T-helper 1 cell treated with Interleukin-12 subunit alpha and Interleukin-12 subunit beta and Interleukin-4 antibody, amounts not matched to agents 30 μg/mL and 1 μg/mL, for 36 hours (primary cell): ENCODE data around the gene EXOC4.
"Not testable (repeated sequence)": the region's sequence is repeated elsewhere in the genome, so short reads cannot be mapped to it uniquely, and the experiment has no call there.

Source experiments
- H3K27ac Mint-ChIP-seq: one replicate; pipeline ENCODE4 v1.8.0; 2021; ENCODE audit warnings: mild to moderate bottlenecking, mixed read lengths
- H3K27me3 Mint-ChIP-seq: one replicate; pipeline ENCODE4 v1.8.0; 2021; ENCODE audit warnings: low read depth, mixed read lengths
- H3K36me3 Mint-ChIP-seq: one replicate; pipeline ENCODE4 v1.8.0; 2021; ENCODE audit warnings: low read depth, mixed read lengths
- H3K4me1 Mint-ChIP-seq: one replicate; pipeline ENCODE4 v1.8.0; 2021; ENCODE audit warnings: low read depth, mixed read lengths
- H3K4me3 Mint-ChIP-seq: one replicate; pipeline ENCODE4 v1.8.0; 2021; ENCODE audit warnings: mild to moderate bottlenecking, moderate library complexity, mixed read lengths
- H3K9me3 Mint-ChIP-seq: one replicate; pipeline ENCODE4 v1.8.0; 2021; ENCODE audit warnings: mixed read lengths

EXOC4 gene

GRCh38 chr7:133252858-133253518, at the start of gene EXOC4:
EXOC4 (plus strand) TSS chr7:133253078.
- Mint-ChIP-seq H3K4me3 (peak within 1 kb of the TSS; percentile 93), H3K4me1 (peaks cover 23% of the 10 kb centered on the region), H3K36me3 (peaks cover 2% of the 10 kb centered on the region), H3K27me3 (no peaks in the 10 kb centered on the region), H3K9me3 (no peaks in the 10 kb centered on the region), H3K27ac (peak within 1 kb of the TSS; percentile 89)

GRCh38 chr7:133203490-133203889, 49.4 kb upstream of the EXOC4 start:
- no peaks in the 10 kb centered on the region for H3K9me3 Mint-ChIP-seq
- no peak overlapping the region for H3K4me3 Mint-ChIP-seq
- H3K27ac Mint-ChIP-seq, result no peak overlapping the region
- no peaks in the 10 kb centered on the region for H3K36me3 Mint-ChIP-seq
- H3K27me3 Mint-ChIP-seq, result peaks cover 3% of the 10 kb centered on the region
- H3K4me1 Mint-ChIP-seq, result no peaks in the 10 kb centered on the region

- no peaks in the 10 kb centered on the region for H3K36me3 Mint-ChIP-seq
- no peak overlapping the region for H3K4me3 Mint-ChIP-seq
- H3K4me1 Mint-ChIP-seq, result no peaks in the 10 kb centered on the region
- H3K9me3 Mint-ChIP-seq, result no peaks in the 10 kb centered on the region
- H3K27me3 Mint-ChIP-seq, result peaks cover 3% of the 10 kb centered on the region
- H3K27ac Mint-ChIP-seq, result no peak overlapping the region
Observed at GRCh38 chr7:133207687-133208086, 45.2 kb upstream of the EXOC4 start.

GRCh38 chr7:133210817-133211216, 42.1 kb upstream of the EXOC4 start:
- not testable (repeated sequence) for H3K4me3 Mint-ChIP-seq, H3K9me3 Mint-ChIP-seq, H3K27ac Mint-ChIP-seq, H3K27me3 Mint-ChIP-seq, H3K4me1 Mint-ChIP-seq, H3K36me3 Mint-ChIP-seq

- not testable (repeated sequence) for H3K27ac Mint-ChIP-seq, H3K27me3 Mint-ChIP-seq, H3K36me3 Mint-ChIP-seq, H3K4me3 Mint-ChIP-seq, H3K4me1 Mint-ChIP-seq, H3K9me3 Mint-ChIP-seq
Observed at GRCh38 chr7:133213772-133214171, 39.1 kb upstream of the EXOC4 start.

- H3K27me3 Mint-ChIP-seq, result no peaks in the 10 kb centered on the region
- no peaks in the 10 kb centered on the region for H3K4me1 Mint-ChIP-seq
- no peaks in the 10 kb centered on the region for H3K36me3 Mint-ChIP-seq
- no peak overlapping the region for H3K27ac Mint-ChIP-seq
- H3K4me3 Mint-ChIP-seq, result no peak overlapping the region
- peaks cover 4% of the 10 kb centered on the region for H3K9me3 Mint-ChIP-seq
Observed at GRCh38 chr7:133217773-133218172, 35.1 kb upstream of the EXOC4 start.

GRCh38 chr7:133230591-133231194, 22.2 kb upstream of the EXOC4 start:
- no peak overlapping the region for H3K27ac Mint-ChIP-seq
- no peak overlapping the region for H3K4me3 Mint-ChIP-seq
- H3K9me3 Mint-ChIP-seq, result no peaks in the 10 kb centered on the region
- peaks cover 14% of the 10 kb centered on the region for H3K27me3 Mint-ChIP-seq
- no peaks in the 10 kb centered on the region for H3K4me1 Mint-ChIP-seq
- H3K36me3 Mint-ChIP-seq, result no peaks in the 10 kb centered on the region

GRCh38 chr7:133233142-133233541, 19.7 kb upstream of the EXOC4 start:
- Mint-ChIP-seq H3K4me1 (no peaks in the 10 kb centered on the region), H3K9me3 (no peaks in the 10 kb centered on the region), H3K27me3 (peaks cover 16% of the 10 kb centered on the region), H3K27ac (no peak overlapping the region), H3K4me3 (no peak overlapping the region), H3K36me3 (no peaks in the 10 kb centered on the region)

- Mint-ChIP-seq H3K4me3 (no peak overlapping the region), H3K36me3 (no peaks in the 10 kb centered on the region), H3K4me1 (no peaks in the 10 kb centered on the region), H3K27me3 (peaks cover 7% of the 10 kb centered on the region), H3K27ac (no peak overlapping the region), H3K9me3 (no peaks in the 10 kb centered on the region)
Observed at GRCh38 chr7:133234961-133235875, 17.7 kb upstream of the EXOC4 start.

GRCh38 chr7:133237545-133237944, 15.3 kb upstream of the EXOC4 start:
- H3K9me3 Mint-ChIP-seq, result no peaks in the 10 kb centered on the region
- no peaks in the 10 kb centered on the region for H3K36me3 Mint-ChIP-seq
- no peak overlapping the region for H3K27ac Mint-ChIP-seq
- no peaks in the 10 kb centered on the region for H3K4me1 Mint-ChIP-seq
- H3K4me3 Mint-ChIP-seq, result no peak overlapping the region
- H3K27me3 Mint-ChIP-seq, result peaks cover 7% of the 10 kb centered on the region

GRCh38 chr7:133240302-133240701, 12.6 kb upstream of the EXOC4 start:
- Mint-ChIP-seq H3K27ac (no peak overlapping the region), H3K4me1 (no peaks in the 10 kb centered on the region), H3K36me3 (no peaks in the 10 kb centered on the region), H3K9me3 (no peaks in the 10 kb centered on the region), H3K4me3 (no peak overlapping the region), H3K27me3 (peaks cover 13% of the 10 kb centered on the region)

- Mint-ChIP-seq H3K9me3 (no peaks in the 10 kb centered on the region), H3K4me1 (no peaks in the 10 kb centered on the region), H3K36me3 (no peaks in the 10 kb centered on the region), H3K27ac (no peak overlapping the region), H3K4me3 (no peak overlapping the region), H3K27me3 (peaks cover 6% of the 10 kb centered on the region)
Observed at GRCh38 chr7:133246558-133246957, 6.3 kb upstream of the EXOC4 start.

- Mint-ChIP-seq H3K4me1 (peaks cover 6% of the 10 kb centered on the region), H3K36me3 (no peaks in the 10 kb centered on the region), H3K27ac (no peak overlapping the region), H3K9me3 (no peaks in the 10 kb centered on the region), H3K27me3 (no peaks in the 10 kb centered on the region), H3K4me3 (no peak overlapping the region)
Observed at GRCh38 chr7:133248901-133249300, 4.0 kb upstream of the EXOC4 start.

- no peaks in the 10 kb centered on the region for H3K9me3 Mint-ChIP-seq
- H3K27me3 Mint-ChIP-seq, result no peaks in the 10 kb centered on the region
- peaks cover 23% of the 10 kb centered on the region for H3K4me1 Mint-ChIP-seq
- peak overlapping the region; percentile 93 for H3K4me3 Mint-ChIP-seq
- H3K27ac Mint-ChIP-seq, result no peak overlapping the region
- peaks cover 2% of the 10 kb centered on the region for H3K36me3 Mint-ChIP-seq
Observed at GRCh38 chr7:133252506-133252857, 396 bp upstream of the EXOC4 start.

- Mint-ChIP-seq H3K27me3 (no peaks in the 10 kb centered on the region), H3K27ac (peak overlapping the region; percentile 89), H3K36me3 (peaks cover 2% of the 10 kb centered on the region), H3K4me3 (peak overlapping the region; percentile 93), H3K9me3 (no peaks in the 10 kb centered on the region), H3K4me1 (peaks cover 23% of the 10 kb centered on the region)
Observed at GRCh38 chr7:133253519-133253875, 619 bp downstream of the EXOC4 start.
